Activated CD8-positive, alpha-beta T cell treated with anti-CD3 and anti-CD28 coated beads for 36 hours (primary cell): ENCODE measurements around the gene SUGCT. TPM values are rescaled to one million over a fixed set of nuclear protein-coding genes. Genes with fewer than 3 reads are reported as not detected.

Experiments used
- ATAC-seq: fragments of 200-7000 bp; cut with Tn5 transposase; one replicate; pipeline ENCODE4 v1.10.0; 2021; ENCODE audit warnings: mild to moderate bottlenecking, moderate library complexity
- CTCF ChIA-PET: fragments of 350-600 bp; sonication (Branson Sonifier 250); formaldehyde crosslinking; loops from one replicate; lab custom pipeline; 2021; ENCODE audit warnings: antibody characterized with exemption; lab: Charles Lee
- POLR2A ChIA-PET: fragments of 350-600 bp; sonication (Branson Sonifier 250); formaldehyde crosslinking; loops from one replicate; lab custom pipeline; 2021; ENCODE audit warnings: antibody characterized with exemption; lab: Charles Lee
- DNase-seq: peaks from one replicate; pipeline ENCODE4 v3.0.0-alpha.2; 2020
- H3K27ac Mint-ChIP-seq: one replicate; pipeline ENCODE4 v1.8.0; 2021; ENCODE audit warnings: mild to moderate bottlenecking, mixed read lengths
- H3K27me3 Mint-ChIP-seq: one replicate; pipeline ENCODE4 v1.8.0; 2021; ENCODE audit warnings: mixed read lengths
- H3K36me3 Mint-ChIP-seq: one replicate; pipeline ENCODE4 v1.8.0; 2021; ENCODE audit warnings: low read depth, mixed read lengths
- H3K4me1 Mint-ChIP-seq: one replicate; pipeline ENCODE4 v1.8.0; 2021; ENCODE audit warnings: low read depth, mixed read lengths
- H3K4me3 Mint-ChIP-seq: one replicate; pipeline ENCODE4 v1.8.0; 2021; ENCODE audit warnings: mild to moderate bottlenecking, moderate library complexity, mixed read lengths
- H3K9me3 Mint-ChIP-seq: one replicate; pipeline ENCODE4 v1.8.0; 2021; ENCODE audit warnings: mixed read lengths
- CTCF ChIP-seq: fragments of 200-600 bp; IDR thresholded peaks from one replicate; pipeline ENCODE4 v1.8.0; 2022; ENCODE audit warnings: antibody characterized with exemption, mild to moderate bottlenecking
- intact Hi-C: fragments of 100-400 bp; cut with micrococcal nuclease; formaldehyde crosslinking; loops from one replicate; pipeline ENCODE4 v1.10.0; 2022
- total RNA-seq, 2 experiments: library from RNA; stranded (reverse); gene quantifications; one replicate each; pipeline ENCODE4 v1.2.3, GENCODE V29; 2021

The SUGCT gene
- total RNA-seq, 2 experiments from 2014 or later, result 1.6 to 2.0 TPM

GRCh38 chr7:40393660-40394059 is 258.9 kb downstream of the SUGCT start:
- DNase-seq (no peak), ATAC-seq (no peak)
- no peak overlapping the region for H3K27ac Mint-ChIP-seq
- H3K4me3 Mint-ChIP-seq, result no peak overlapping the region
- no peaks in the 10 kb centered on the region for H3K36me3 Mint-ChIP-seq
- intact Hi-C loops, result no loop called here
- CTCF ChIA-PET, result no interaction called here
- peaks cover 1% of the 10 kb centered on the region for H3K9me3 Mint-ChIP-seq
- no peak for TF ChIP-seq CTCF
- H3K4me1 Mint-ChIP-seq, result no peaks in the 10 kb centered on the region
- no peaks in the 10 kb centered on the region for H3K27me3 Mint-ChIP-seq
- POLR2A ChIA-PET, result no interaction called here

GRCh38 chr7:40394400-40394799 is 259.6 kb downstream of the SUGCT start:
- no peak for TF ChIP-seq CTCF
- intact Hi-C loops, result no loop called here
- no peak for ATAC-seq
- no peak overlapping the region for H3K4me3 Mint-ChIP-seq
- no peaks in the 10 kb centered on the region for H3K4me1 Mint-ChIP-seq
- no peak overlapping the region for H3K27ac Mint-ChIP-seq
- POLR2A ChIA-PET, result no interaction called here
- peaks cover 1% of the 10 kb centered on the region for H3K9me3 Mint-ChIP-seq
- H3K27me3 Mint-ChIP-seq, result no peaks in the 10 kb centered on the region
- DNase-seq, result no peak
- CTCF ChIA-PET, result no interaction called here
- H3K36me3 Mint-ChIP-seq, result no peaks in the 10 kb centered on the region

- no peaks in the 10 kb centered on the region for H3K36me3 Mint-ChIP-seq
- no peak for TF ChIP-seq CTCF
- DNase-seq, result no peak
- H3K4me1 Mint-ChIP-seq, result no peaks in the 10 kb centered on the region
- no peak overlapping the region for H3K27ac Mint-ChIP-seq
- intact Hi-C loops, result loop anchor here (10.0 kb wide), 1 partner anchor 56 kb away; no protein-coding TSS in a partner anchor
- ChIA-PET CTCF (no interaction called here), POLR2A (no interaction called here)
- no peaks in the 10 kb centered on the region for H3K27me3 Mint-ChIP-seq
- no peak for ATAC-seq
- H3K9me3 Mint-ChIP-seq, result no peaks in the 10 kb centered on the region
- no peak overlapping the region for H3K4me3 Mint-ChIP-seq
These were observed 265.7 kb downstream of the SUGCT start for GRCh38 chr7:40400525-40400924.

- Mint-ChIP-seq H3K27me3 (no peaks in the 10 kb centered on the region), H3K36me3 (no peaks in the 10 kb centered on the region), H3K9me3 (no peaks in the 10 kb centered on the region), H3K27ac (no peak overlapping the region), H3K4me1 (no peaks in the 10 kb centered on the region), H3K4me3 (no peak overlapping the region)
- DNase-seq (no peak), ATAC-seq (no peak)
- ChIA-PET POLR2A (no interaction called here), CTCF (no interaction called here)
- intact Hi-C loops, result loop anchor here (10.0 kb wide), 1 partner anchor 57 kb away; no protein-coding TSS in a partner anchor
- TF ChIP-seq CTCF, result no peak
These were observed 266.6 kb downstream of the SUGCT start for GRCh38 chr7:40401406-40401805.

- ATAC-seq (no peak), DNase-seq (no peak)
- Mint-ChIP-seq H3K27ac (no peak overlapping the region), H3K36me3 (no peaks in the 10 kb centered on the region), H3K9me3 (no peaks in the 10 kb centered on the region), H3K4me3 (no peak overlapping the region), H3K4me1 (no peaks in the 10 kb centered on the region), H3K27me3 (no peaks in the 10 kb centered on the region)
- CTCF ChIA-PET, result no interaction called here
- intact Hi-C loops, result loop anchor here (10.0 kb wide), 1 partner anchor 58 kb away; no protein-coding TSS in a partner anchor
- no peak for TF ChIP-seq CTCF
- POLR2A ChIA-PET, result no interaction called here
These were observed 267.9 kb downstream of the SUGCT start for GRCh38 chr7:40402661-40403060.
